HCT116 (cell line): ENCODE measurements around the gene ARMC10. TPM values are rescaled to one million over a fixed set of nuclear protein-coding genes. Genes with fewer than 3 reads are reported as not detected.

ENCODE experiments used
- ATAC-seq: fragments of 200-7000 bp; cut with Tn5 transposase; 2 replicates; pipeline ENCODE4 v1.9.1; 2020; ENCODE audit warnings: mild to moderate bottlenecking, moderate library complexity
- BruUV-seq: library from RNA; stranded (reverse); fragments of 400-500 nt; replicated peaks from 2 replicates; lab custom pipeline; 2021; lab: Mats Ljungman, UMichigan
- CTCF ChIA-PET: fragments of 300-600 bp; sonication (Branson Sonifier 250); formaldehyde crosslinking; loops from one replicate; lab custom pipeline; 2021; ENCODE audit warnings: antibody characterized with exemption; lab: Charles Lee
- POLR2A ChIA-PET: fragments of 300-600, 350-600 bp; sonication (Branson Sonifier 250); formaldehyde crosslinking; loops from one replicate; lab custom pipeline; 2021; ENCODE audit warnings: antibody characterized with exemption; lab: Charles Lee
- RAD21 ChIA-PET, 2 experiments: fragments of 300-600 bp; sonication (Branson Sonifier 250); formaldehyde crosslinking; loops; one replicate each; lab custom pipeline; 2023; ENCODE audit warnings: low total read pairs in 2 of 2; ENCODE audit not compliant: uncharacterized antibody in 2 of 2, unreplicated experiment in 2 of 2, low non-redundant PET in 1 of 2; lab: Charles Lee
- DNase-seq: peaks from one replicate; pipeline ENCODE4 v3.0.0-alpha.2; 2010; ENCODE audit warnings: low read depth, low spot score
- H2AFZ ChIP-seq: fragments of 200-600 bp; shearing (Covaris generic), sonication (generic); 2 replicates; pipeline ENCODE4 v1.6.1; 2017; ENCODE audit warnings: low read depth, mixed run types, mixed read lengths, antibody characterized with exemption, low read length; ENCODE audit not compliant: poor library complexity, severe bottlenecking
- H3K27ac ChIP-seq: 2 replicates; pipeline ENCODE4 v1.5.1; 2012; ENCODE audit warnings: low read depth, low read length
- H3K27me3 ChIP-seq: fragments of 200-600 bp; sonication (generic); 2 replicates; pipeline ENCODE4 v1.6.1; 2016; ENCODE audit warnings: mixed run types, low read length, mixed read lengths; ENCODE audit not compliant: insufficient read depth
- H3K36me3 ChIP-seq, 2 experiments: fragments of 200-500 bp in 1 of 2; fragments of 200-600 bp in 1 of 2; sonication (Bioruptor generic) in 1 of 2; sonication (generic) in 1 of 2; 2 replicates each; pipeline versions ENCODE4 v1.5.1 to v1.6.1; 2014 to 2016; ENCODE audit warnings: low read length in 2 of 2, inconsistent platforms in 1 of 2, mixed read lengths in 1 of 2, mixed run types in 1 of 2; ENCODE audit not compliant: insufficient read depth in 2 of 2, control insufficient read depth in 1 of 2
- H3K4me1 ChIP-seq, 2 experiments: fragments of 200-600 bp in 1 of 2; sonication (generic) in 1 of 2; 2 replicates each; pipeline versions ENCODE4 v1.5.1 to v1.6.1; 2012 to 2017; ENCODE audit warnings: low read length in 2 of 2, inconsistent platforms in 1 of 2, mild to moderate bottlenecking in 1 of 2, mixed read lengths in 1 of 2, mixed run types in 1 of 2, moderate library complexity in 1 of 2; ENCODE audit not compliant: insufficient read depth in 2 of 2, control insufficient read depth in 1 of 2
- H3K4me2 ChIP-seq: fragments of 200-600 bp; sonication (generic); 2 replicates; pipeline ENCODE4 v1.6.1; 2017; ENCODE audit warnings: mixed run types, low read length, mixed read lengths
- H3K4me3 ChIP-seq, 2 experiments: fragments of 200-600 bp in 1 of 2; sonication (generic) in 1 of 2; replicated peaks in 1 of 2; 2 replicates each; pipeline ENCODE4 v1.5.1; 2011 to 2016; ENCODE audit warnings: low read length in 2 of 2, control low read depth in 1 of 2, low read depth in 1 of 2, mild to moderate bottlenecking in 1 of 2, mixed read lengths in 1 of 2, mixed run types in 1 of 2
- H3K79me2 ChIP-seq: fragments of 200-600 bp; sonication (generic); 2 replicates; pipeline ENCODE4 v1.6.1; 2017; ENCODE audit warnings: mild to moderate bottlenecking, mixed run types, low read length, moderate library complexity, mixed read lengths; ENCODE audit not compliant: insufficient read depth
- H3K9ac ChIP-seq: fragments of 200-600 bp; sonication (generic); 2 replicates; pipeline ENCODE4 v1.6.1; 2016; ENCODE audit warnings: low read length, mixed read lengths
- H3K9me2 ChIP-seq: fragments of 200-600 bp; sonication (generic), shearing (Covaris generic); 2 replicates; pipeline ENCODE4 v1.6.1; 2017; ENCODE audit warnings: mixed run types, mild to moderate bottlenecking, moderate library complexity; ENCODE audit not compliant: insufficient read depth
- H3K9me3 ChIP-seq, 2 experiments: fragments of 200-500 bp in 1 of 2; fragments of 200-600 bp in 1 of 2; sonication (Bioruptor generic) in 1 of 2; sonication (generic) in 1 of 2; 2 replicates each; pipeline ENCODE4 v1.6.1; 2014 to 2017; ENCODE audit warnings: low read length in 2 of 2, mixed read lengths in 2 of 2, inconsistent platforms in 1 of 2, low read depth in 1 of 2, mild to moderate bottlenecking in 1 of 2, mixed run types in 1 of 2, moderate library complexity in 1 of 2; ENCODE audit not compliant: control insufficient read depth in 1 of 2, insufficient read depth in 1 of 2
- H4K20me1 ChIP-seq: fragments of 200-600 bp; sonication (generic), shearing (Covaris generic); 2 replicates; pipeline ENCODE4 v1.6.1; 2017; ENCODE audit warnings: mixed run types, mild to moderate bottlenecking, moderate library complexity; ENCODE audit not compliant: insufficient read depth
- CEBPB ChIP-seq: IDR thresholded peaks from 2 replicates; pipeline ENCODE4 v1.6.1; 2012; ENCODE audit warnings: low read depth
- ELF1 ChIP-seq: IDR thresholded peaks from 2 replicates; pipeline ENCODE4 v1.6.1; 2012; ENCODE audit warnings: low read depth, borderline replicate concordance
- EZH2 ChIP-seq: fragments of 200-600 bp; sonication (generic); IDR thresholded peaks from 2 replicates; pipeline ENCODE4 v1.6.1; 2017; ENCODE audit warnings: antibody characterized with exemption, mixed run types
- EZH2phosphoT487 ChIP-seq: fragments of 200-600 bp; IDR thresholded peaks from 2 replicates; pipeline ENCODE4 v1.6.1; 2018; ENCODE audit warnings: antibody characterized with exemption, borderline replicate concordance
- JUND ChIP-seq: IDR thresholded peaks from 2 replicates; pipeline ENCODE4 v1.6.1; 2012
- RAD21 ChIP-seq: IDR thresholded peaks from 2 replicates; pipeline ENCODE4 v1.6.1; 2012; ENCODE audit warnings: low read depth, mild to moderate bottlenecking
- SP1 ChIP-seq: IDR thresholded peaks from 2 replicates; pipeline ENCODE4 v1.6.1; 2012; ENCODE audit warnings: low read depth
- SRF ChIP-seq: IDR thresholded peaks from 2 replicates; pipeline ENCODE4 v1.6.1; 2012; ENCODE audit warnings: low read depth
- TCF7L2 ChIP-seq: IDR thresholded peaks from 2 replicates; pipeline ENCODE4 v1.7.0; 2011; ENCODE audit warnings: borderline replicate concordance, inconsistent platforms; ENCODE audit not compliant: insufficient read depth, insufficient read length; ENCODE audit errors: extremely low read depth
- YY1 ChIP-seq: IDR thresholded peaks from 2 replicates; pipeline ENCODE4 v1.6.1; 2011; ENCODE audit warnings: low read length, low read depth, moderate library complexity, mild to moderate bottlenecking; ENCODE audit not compliant: insufficient replicate concordance; ENCODE audit errors: extremely low read depth
- ZNF274 ChIP-seq: fragments of 200-500 bp; sonication (Bioruptor generic); IDR thresholded peaks from 2 replicates; pipeline ENCODE4 v1.6.1; 2014; ENCODE audit warnings: mild to moderate bottlenecking, low read depth, low read length, inconsistent platforms
- intact Hi-C: fragments of 100-400 bp; cut with micrococcal nuclease; formaldehyde crosslinking; loops from 2 replicates; pipeline ENCODE4 v1.10.0; 2022
- total RNA-seq: library from RNA; stranded (reverse); gene quantifications from one replicate; pipeline ENCODE4 v1.2.1, GENCODE V29; 2021; ENCODE audit not compliant: unreplicated experiment
- TF ChIP-seq, protein P1 (sequence below): IDR thresholded peaks from 2 replicates; pipeline ENCODE4 v1.6.1; 2012
- TF ChIP-seq, protein P2 (sequence below): IDR thresholded peaks from 2 replicates; pipeline ENCODE4 v1.6.1; 2012; ENCODE audit warnings: low read depth
- TF ChIP-seq, protein P3 (sequence below), 3 experiments: fragments of 200-600 bp in 1 of 3; sonication (generic) in 1 of 3; IDR thresholded peaks in 2 of 3; conservative IDR thresholded peaks in 1 of 3; 2 replicates each; pipeline ENCODE4 v1.5.1; 2012 to 2017; ENCODE audit warnings: low read depth in 2 of 3, low read length in 2 of 3, antibody characterized with exemption in 1 of 3, borderline replicate concordance in 1 of 3, control low read depth in 1 of 3, mild to moderate bottlenecking in 1 of 3, mixed read lengths in 1 of 3, mixed run types in 1 of 3, moderate library complexity in 1 of 3; ENCODE audit not compliant: insufficient read depth in 1 of 3

ARMC10 gene
- total RNA-seq, 1 experiment from 2014 or later: 53.3 TPM

DNA sequence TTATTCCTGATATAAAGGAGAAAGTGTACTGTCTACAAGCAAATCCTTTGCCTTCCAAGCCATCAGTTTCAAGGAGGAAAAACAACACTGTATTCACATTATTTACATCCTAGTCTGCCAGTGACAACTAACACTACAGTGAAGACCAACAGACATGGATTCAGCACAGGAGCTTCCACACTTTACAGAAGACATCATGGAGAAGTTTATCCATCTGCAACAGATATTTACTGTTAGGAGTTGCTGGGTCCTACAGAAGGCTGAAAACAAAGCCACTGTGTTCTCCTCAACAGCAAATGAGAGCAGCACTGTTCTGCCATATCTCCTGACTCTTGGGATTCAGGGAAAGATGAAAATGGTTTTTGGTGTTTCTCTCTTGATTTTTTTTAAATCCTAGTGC lies 42.1 kb downstream of the ARMC10 start:
- RAD21 ChIA-PET: no interaction called here
- H3K4me3 ChIP-seq: no peak overlapping the region
- no peak overlapping the region for H2AFZ ChIP-seq
- intact Hi-C loops: no loop called here
- no peaks in the 10 kb centered on the region for H3K27me3 ChIP-seq
- no peaks in the 10 kb centered on the region for H4K20me1 ChIP-seq
- no TSS peak for BruUV-seq
- ATAC-seq (no peak), DNase-seq (no peak)
- no peaks in the 10 kb centered on the region for H3K9me3 ChIP-seq
- H3K4me2 ChIP-seq: no peak overlapping the region
- TF ChIP-seq JUND (no peak), ELF1 (no peak), SRF (no peak), EZH2phosphoT487 (no peak), CEBPB (no peak), SP1 (no peak), YY1 (no peak), ZNF274 (no peak), EZH2 (no peak), RAD21 (no peak), TCF7L2 (no peak)
- TF ChIP-seq, protein P1, sequence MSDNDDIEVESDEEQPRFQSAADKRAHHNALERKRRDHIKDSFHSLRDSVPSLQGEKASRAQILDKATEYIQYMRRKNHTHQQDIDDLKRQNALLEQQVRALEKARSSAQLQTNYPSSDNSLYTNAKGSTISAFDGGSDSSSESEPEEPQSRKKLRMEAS: no peak
- TF ChIP-seq, protein P2, sequence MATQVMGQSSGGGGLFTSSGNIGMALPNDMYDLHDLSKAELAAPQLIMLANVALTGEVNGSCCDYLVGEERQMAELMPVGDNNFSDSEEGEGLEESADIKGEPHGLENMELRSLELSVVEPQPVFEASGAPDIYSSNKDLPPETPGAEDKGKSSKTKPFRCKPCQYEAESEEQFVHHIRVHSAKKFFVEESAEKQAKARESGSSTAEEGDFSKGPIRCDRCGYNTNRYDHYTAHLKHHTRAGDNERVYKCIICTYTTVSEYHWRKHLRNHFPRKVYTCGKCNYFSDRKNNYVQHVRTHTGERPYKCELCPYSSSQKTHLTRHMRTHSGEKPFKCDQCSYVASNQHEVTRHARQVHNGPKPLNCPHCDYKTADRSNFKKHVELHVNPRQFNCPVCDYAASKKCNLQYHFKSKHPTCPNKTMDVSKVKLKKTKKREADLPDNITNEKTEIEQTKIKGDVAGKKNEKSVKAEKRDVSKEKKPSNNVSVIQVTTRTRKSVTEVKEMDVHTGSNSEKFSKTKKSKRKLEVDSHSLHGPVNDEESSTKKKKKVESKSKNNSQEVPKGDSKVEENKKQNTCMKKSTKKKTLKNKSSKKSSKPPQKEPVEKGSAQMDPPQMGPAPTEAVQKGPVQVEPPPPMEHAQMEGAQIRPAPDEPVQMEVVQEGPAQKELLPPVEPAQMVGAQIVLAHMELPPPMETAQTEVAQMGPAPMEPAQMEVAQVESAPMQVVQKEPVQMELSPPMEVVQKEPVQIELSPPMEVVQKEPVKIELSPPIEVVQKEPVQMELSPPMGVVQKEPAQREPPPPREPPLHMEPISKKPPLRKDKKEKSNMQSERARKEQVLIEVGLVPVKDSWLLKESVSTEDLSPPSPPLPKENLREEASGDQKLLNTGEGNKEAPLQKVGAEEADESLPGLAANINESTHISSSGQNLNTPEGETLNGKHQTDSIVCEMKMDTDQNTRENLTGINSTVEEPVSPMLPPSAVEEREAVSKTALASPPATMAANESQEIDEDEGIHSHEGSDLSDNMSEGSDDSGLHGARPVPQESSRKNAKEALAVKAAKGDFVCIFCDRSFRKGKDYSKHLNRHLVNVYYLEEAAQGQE: no peak
- TF ChIP-seq, protein P3, sequence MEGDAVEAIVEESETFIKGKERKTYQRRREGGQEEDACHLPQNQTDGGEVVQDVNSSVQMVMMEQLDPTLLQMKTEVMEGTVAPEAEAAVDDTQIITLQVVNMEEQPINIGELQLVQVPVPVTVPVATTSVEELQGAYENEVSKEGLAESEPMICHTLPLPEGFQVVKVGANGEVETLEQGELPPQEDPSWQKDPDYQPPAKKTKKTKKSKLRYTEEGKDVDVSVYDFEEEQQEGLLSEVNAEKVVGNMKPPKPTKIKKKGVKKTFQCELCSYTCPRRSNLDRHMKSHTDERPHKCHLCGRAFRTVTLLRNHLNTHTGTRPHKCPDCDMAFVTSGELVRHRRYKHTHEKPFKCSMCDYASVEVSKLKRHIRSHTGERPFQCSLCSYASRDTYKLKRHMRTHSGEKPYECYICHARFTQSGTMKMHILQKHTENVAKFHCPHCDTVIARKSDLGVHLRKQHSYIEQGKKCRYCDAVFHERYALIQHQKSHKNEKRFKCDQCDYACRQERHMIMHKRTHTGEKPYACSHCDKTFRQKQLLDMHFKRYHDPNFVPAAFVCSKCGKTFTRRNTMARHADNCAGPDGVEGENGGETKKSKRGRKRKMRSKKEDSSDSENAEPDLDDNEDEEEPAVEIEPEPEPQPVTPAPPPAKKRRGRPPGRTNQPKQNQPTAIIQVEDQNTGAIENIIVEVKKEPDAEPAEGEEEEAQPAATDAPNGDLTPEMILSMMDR (IDR thresholded peaks at IDR 0.05 in 2 of 3, conservative IDR thresholded peaks at IDR 0.05 in 1 of 3; ENCODE audit: borderline replicate concordance in 1 of 3, insufficient read depth in 1 of 3, low read depth in 2 of 3, low read length in 2 of 3): no peak
- no peak overlapping the region for H3K9ac ChIP-seq
- H3K79me2 ChIP-seq: no peaks in the 10 kb centered on the region
- H3K4me1 ChIP-seq: peaks cover 8 to 12% of the 10 kb centered on the region in 2 experiments
- POLR2A ChIA-PET: no interaction called here
- H3K27ac ChIP-seq: no peak overlapping the region
- CTCF ChIA-PET: no interaction called here
- no peaks in the 10 kb centered on the region for H3K9me2 ChIP-seq
- peaks cover 0 to 8% of the 10 kb centered on the region in 2 experiments; a peak in 1 of 4 replicates for H3K36me3 ChIP-seq
